Adrenal gland (tissue), 12 donors: ENCODE results near the gene SIRT6. TPM values are rescaled to one million over a fixed set of nuclear protein-coding genes. Genes with fewer than 3 reads are reported as not detected.
"Not testable (repeated sequence)": the region's sequence is repeated elsewhere in the genome, so short reads cannot be mapped to it uniquely, and the experiment has no call there.

ENCODE experiments used
- DNase-seq, 7 donors: peaks; one replicate each; pipeline ENCODE4 v3.0.0-alpha.2; 2019 to 2020
- H3K27ac ChIP-seq, 5 donors: fragments of 200-600 bp; sonication (generic) in 4 of 5; 1 replicate in 3 of 5; 2 replicates in 2 of 5; pipeline versions ENCODE4 v1.5.1 to v1.8.0; 2016 to 2020; ENCODE audit warnings: mild to moderate bottlenecking in 1 of 5
- H3K27me3 ChIP-seq: fragments of 200-600 bp; 2 replicates; pipeline ENCODE4 v1.8.0; 2021
- H3K36me3 ChIP-seq, 2 donors: fragments of 200-600 bp; replicated peaks in 1 of 2; 1 replicate in 1 of 2; 2 replicates in 1 of 2; pipeline versions ENCODE4 v1.5.1 to v1.8.0; 2018 to 2022
- H3K4me1 ChIP-seq, 2 donors: fragments of 200-600 bp; replicated peaks in 1 of 2; 1 replicate in 1 of 2; 2 replicates in 1 of 2; pipeline versions ENCODE4 v1.5.1 to v1.8.0; 2018 to 2021
- H3K4me3 ChIP-seq, 4 donors: fragments of 200-600 bp; sonication (generic) in 3 of 4; one replicate each; pipeline ENCODE4 v1.5.1; 2016 to 2018
- H3K9me3 ChIP-seq, 3 donors: fragments of 200-600 bp; sonication (generic) in 1 of 3; replicated peaks in 1 of 3; 1 replicate in 2 of 3; 2 replicates in 1 of 3; pipeline versions ENCODE4 v1.5.1 to v1.8.0; 2016 to 2021
- POLR2A ChIP-seq, 2 donors: fragments of 450-650 bp; IDR thresholded peaks; one replicate each; pipeline ENCODE4 v1.6.1; 2017; ENCODE audit warnings: antibody characterized with exemption in 2 of 2, mild to moderate bottlenecking in 2 of 2, moderate library complexity in 1 of 2
- WGBS, 4 donors: extraction: QIAGEN DNeasy Blood & Tissue Kit in 2 of 4; methylation state at CpG; one replicate each; pipeline versions ENCODE4 v1.1.5 to v1.1.7; 2013 to 2017; 5-methylcytosine and 5-hydroxymethylcytosine counted together
- intact Hi-C, 2 donors: fragments of 100-400 bp; cut with DNase I; formaldehyde crosslinking; loops; one replicate each; pipeline versions ENCODE4 v1.14.1 to v1.15.0; 2022 to 2023
- polyA plus RNA-seq, 3 donors: library from polyadenylated mRNA; stranded (reverse); fragments of 200-250 nt in 2 of 3; fragments of 350-450 nt in 1 of 3; fragmentation: Illumina TruSeq in 1 of 3; extraction: RNeasy Lipid Tissue Mini Kit (QIAGEN cat#74804) in 1 of 3; gene quantifications; one replicate each; pipeline ENCODE4 v1.2.3, GENCODE V29; 2013 to 2014
- total RNA-seq, 9 donors: library from RNA; depleted of rRNA in 4 of 9; stranded (reverse); fragments of >200 nt in 4 of 9; fragments of 120-200 nt in 1 of 9; fragmentation: NEBNext Ultra II Directional in 1 of 9; extraction: Animal tissue kit (Norgen Biotek cat#: 25700) in 1 of 9; gene quantifications; one replicate each; pipeline versions ENCODE4 v1.1.0 to v1.2.4, GENCODE V29; 2013 to 2023
- TF ChIP-seq, protein P1 (sequence below), 6 experiments: fragments of 450-650 bp in 4 of 6; fragments of 200-600 bp in 2 of 6; sonication (generic) in 1 of 6; IDR thresholded peaks; 1 replicate in 5 of 6; 2 replicates in 1 of 6; pipeline versions ENCODE4 v1.5.1 to v1.8.0; 2016 to 2021; ENCODE audit warnings: antibody characterized with exemption in 6 of 6, mild to moderate bottlenecking in 2 of 6, moderate library complexity in 1 of 6
- donor health status: healthy with polysubstance abuse.
- donor health status: Bipolar disorder and iron deficiency.
- donor health status: DM: yes; HTN: yes; CAD: no.
- donor health status: DM: no; HTN: no; CAD: no.
- donor health status: DM: no; HTN: no; CAD: no.
- donor health status: DM: yes; HTN: yes; CAD: no.

SIRT6 gene
- total and polyA plus RNA-seq, 12 donors = 2.8 to 72.8 (median 25.1) TPM

- no peaks in the 10 kb centered on the region for H3K36me3 ChIP-seq
- 25 to 39% (median 37%) methylated on average over 12 to 17 of the region's 17 CpGs for whole genome bisulfite sequencing, 4 donors
- H3K9me3 ChIP-seq = no peaks in the 10 kb centered on the region
- DNase-seq = peak in 6 of 7 donors; percentile 48 to 85 (median 68)
- H3K27me3 ChIP-seq = no peaks in the 10 kb centered on the region
- H3K27ac ChIP-seq = peak overlapping the region in 2 of 5 donors; percentile 52 to 74
- TF ChIP-seq, protein P1, sequence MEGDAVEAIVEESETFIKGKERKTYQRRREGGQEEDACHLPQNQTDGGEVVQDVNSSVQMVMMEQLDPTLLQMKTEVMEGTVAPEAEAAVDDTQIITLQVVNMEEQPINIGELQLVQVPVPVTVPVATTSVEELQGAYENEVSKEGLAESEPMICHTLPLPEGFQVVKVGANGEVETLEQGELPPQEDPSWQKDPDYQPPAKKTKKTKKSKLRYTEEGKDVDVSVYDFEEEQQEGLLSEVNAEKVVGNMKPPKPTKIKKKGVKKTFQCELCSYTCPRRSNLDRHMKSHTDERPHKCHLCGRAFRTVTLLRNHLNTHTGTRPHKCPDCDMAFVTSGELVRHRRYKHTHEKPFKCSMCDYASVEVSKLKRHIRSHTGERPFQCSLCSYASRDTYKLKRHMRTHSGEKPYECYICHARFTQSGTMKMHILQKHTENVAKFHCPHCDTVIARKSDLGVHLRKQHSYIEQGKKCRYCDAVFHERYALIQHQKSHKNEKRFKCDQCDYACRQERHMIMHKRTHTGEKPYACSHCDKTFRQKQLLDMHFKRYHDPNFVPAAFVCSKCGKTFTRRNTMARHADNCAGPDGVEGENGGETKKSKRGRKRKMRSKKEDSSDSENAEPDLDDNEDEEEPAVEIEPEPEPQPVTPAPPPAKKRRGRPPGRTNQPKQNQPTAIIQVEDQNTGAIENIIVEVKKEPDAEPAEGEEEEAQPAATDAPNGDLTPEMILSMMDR (IDR thresholded peaks at IDR 0.05) = no peak
- TF ChIP-seq POLR2A (IDR thresholded peaks at IDR 0.05) = no peak
- intact Hi-C loops = loop anchor here in 1 of 2 donors (5.0 kb wide), 1 partner anchor 38 kb away; no protein-coding TSS in a partner anchor
- H3K4me1 ChIP-seq = no peaks in the 10 kb centered on the region
- no peak overlapping the region for H3K4me3 ChIP-seq
Observed at GRCh38 chr19:4149518-4150288, 32.7 kb downstream of the SIRT6 start.

GRCh38 chr19:4144666-4145249, 37.6 kb downstream of the SIRT6 start:
- no peaks in the 10 kb centered on the region for H3K36me3 ChIP-seq
- peak; percentile 77 to 96 (median 83) for DNase-seq
- H3K27ac ChIP-seq = peak overlapping the region in 4 of 5 donors; percentile 48 to 93 (median 84)
- 26 to 44% (median 36%) methylated on average over 4 to 7 of the region's 7 CpGs for WGBS, 4 donors
- TF ChIP-seq, protein P1 (IDR thresholded peaks at IDR 0.05) = no peak
- TF ChIP-seq POLR2A (IDR thresholded peaks at IDR 0.05) = peak in 1 of 2 donors; percentile 24
- peaks cover 0 to 6% of the 10 kb centered on the region in 2 donors for H3K4me1 ChIP-seq
- intact Hi-C loops = no loop called here
- no peaks in the 10 kb centered on the region for H3K27me3 ChIP-seq
- H3K4me3 ChIP-seq = no peak overlapping the region
- no peaks in the 10 kb centered on the region for H3K9me3 ChIP-seq

- 86 to 100% (median 96%) methylated on average over 1 of the region's 1 CpG for WGBS, 4 donors
- DNase-seq, H3K9me3 ChIP-seq, H3K36me3 ChIP-seq, H3K27ac ChIP-seq, H3K27me3 ChIP-seq, intact Hi-C loops, H3K4me3 ChIP-seq, H3K4me1 ChIP-seq: not testable (repeated sequence)
Observed at GRCh38 chr19:4142916-4143315, 39.4 kb downstream of the SIRT6 start.

DNA sequence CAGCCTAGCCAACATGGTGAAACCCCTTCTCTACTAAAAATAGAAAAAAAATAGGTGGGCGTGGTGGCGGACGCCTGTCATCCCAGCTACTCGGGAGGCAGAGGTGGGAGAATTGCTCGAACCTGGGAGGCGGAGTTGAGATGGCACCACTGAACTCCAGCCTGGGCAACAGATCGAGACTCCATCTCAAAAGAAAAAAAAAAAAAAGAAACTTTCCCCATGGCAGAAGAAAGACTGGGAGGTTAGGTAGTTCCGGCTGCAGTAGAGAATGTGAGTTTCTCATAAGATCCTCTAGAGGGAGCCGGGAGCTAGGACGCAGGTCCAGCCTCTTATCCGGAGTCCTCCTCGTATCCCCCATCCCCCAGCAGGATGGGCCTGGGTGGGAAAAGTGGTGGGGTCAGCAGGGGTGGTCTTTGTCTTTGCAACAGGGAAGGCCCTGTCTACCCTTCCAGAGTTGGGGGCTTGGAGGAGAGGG, 42.1 kb downstream of the SIRT6 start:
- DNase-seq = peak in 5 of 7 donors; percentile 45 to 65 (median 52)
- Histone ChIP-seq H3K4me3 (no peak overlapping the region), H3K27me3 (no peaks in the 10 kb centered on the region), H3K9me3 (no peaks in the 10 kb centered on the region), H3K4me1 (peaks cover 0 to 6% of the 10 kb centered on the region in 2 donors), H3K27ac (no peak overlapping the region), H3K36me3 (no peaks in the 10 kb centered on the region)
- no peak for TF ChIP-seq POLR2A (IDR thresholded peaks at IDR 0.05)
- TF ChIP-seq, protein P1 (IDR thresholded peaks at IDR 0.05) = peak; percentile 39 to 73 (median 56)
- 18 to 21% (median 20%) methylated on average over 12 of the region's 12 CpGs for WGBS, 4 donors
- intact Hi-C loops = no loop called here
